ENCODE results near the gene VARS1.

Gene VARS1

DNA sequence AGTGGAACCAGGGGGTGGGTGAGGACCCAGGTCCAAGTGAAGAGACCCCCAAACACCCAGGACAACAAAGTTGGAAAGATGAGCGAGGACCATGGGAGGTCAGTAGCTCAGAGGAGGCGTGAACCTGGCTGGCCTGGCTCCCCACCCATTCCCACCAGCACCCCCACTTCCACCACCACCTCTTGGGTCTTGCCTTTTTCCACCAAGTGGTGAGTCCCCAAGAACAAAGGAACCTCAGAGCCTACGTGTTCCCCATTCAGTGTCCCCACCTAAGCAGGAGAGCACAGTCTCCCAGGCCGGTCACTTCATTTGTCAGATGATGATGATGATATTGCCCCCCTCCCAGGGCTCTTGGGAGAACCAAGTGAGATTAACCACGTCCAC is 17.9 kb downstream of the VARS1 start:
- Histone ChIP-seq H3K79me2 (ENCODE audit: low read length) (no peaks in the 10 kb centered on the region), H3K27ac (ENCODE audit: low read length) (no peak overlapping the region), H3K4me1 (ENCODE audit: low read length) (peaks cover 7% of the 10 kb centered on the region), H2AFZ (ENCODE audit: low read depth, low read length) (no peak overlapping the region), H3K4me2 (ENCODE audit: low read length) (no peak overlapping the region), H3K9me3 (ENCODE audit: insufficient read depth, low read length) (no peaks in the 10 kb centered on the region), H3K36me3 (replicated peaks; ENCODE audit: low read depth, low read length) (peaks cover 10% of the 10 kb centered on the region), H3K4me3 (ENCODE audit: low read length) (no peak overlapping the region), H3K27me3 (ENCODE audit: low read depth, low read length) (no peaks in the 10 kb centered on the region), H4K20me1 (ENCODE audit: insufficient read depth, low read length) (no peaks in the 10 kb centered on the region), H3K9ac (ENCODE audit: low read length) (no peak overlapping the region)
- TF ChIP-seq CTCF (IDR thresholded peaks at IDR 0.05; ENCODE audit: low read depth, low read length) (no peak), EZH2phosphoT487 (IDR thresholded peaks at IDR 0.05; ENCODE audit: low read depth) (no peak)

DNA sequence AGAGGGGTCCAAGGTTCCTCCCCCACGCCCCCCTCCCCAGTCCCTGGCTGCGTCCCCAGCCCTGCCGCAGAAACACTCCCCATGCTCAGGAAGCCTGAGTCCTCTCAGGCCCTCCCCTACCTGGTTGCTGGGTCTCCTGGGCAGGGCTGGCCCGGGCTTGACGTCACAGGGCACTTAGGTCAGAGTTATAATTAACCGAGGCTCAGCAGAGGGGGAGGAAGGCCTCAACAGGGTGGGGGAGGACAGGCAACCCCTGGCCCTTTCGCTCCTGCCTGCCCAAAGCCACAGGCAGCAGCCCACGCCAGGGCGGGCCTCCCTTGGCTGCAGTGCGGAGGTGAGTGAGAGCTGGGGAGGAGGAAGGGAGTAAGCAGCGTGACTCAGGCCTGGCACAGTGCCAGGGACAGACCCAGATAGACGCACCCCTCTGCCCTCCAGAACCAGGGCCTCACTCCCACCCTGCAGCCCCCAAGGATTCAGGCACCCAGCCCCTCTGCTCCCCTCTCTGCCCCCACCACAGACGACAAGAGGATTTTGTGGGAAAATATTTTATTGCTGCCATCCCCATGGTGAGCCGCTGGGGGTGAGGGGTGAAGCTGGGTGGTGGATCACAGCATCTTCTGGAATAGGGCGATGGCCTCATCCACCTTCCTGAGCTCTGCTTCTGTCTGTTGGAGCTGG is 18.4 kb downstream of the VARS1 start, which contains the start of gene VWA7:
Gene VWA7 (minus strand): TSS at position 340 of the 678 bp plus-strand sequence. CDS start 549 bp downstream, outside the sequence.
- Histone ChIP-seq H4K20me1 (ENCODE audit: insufficient read depth, low read length) (no peaks in the 10 kb centered on the region), H3K9me3 (ENCODE audit: insufficient read depth, low read length) (no peaks in the 10 kb centered on the region), H3K27ac (ENCODE audit: low read length) (no peak within 1 kb of the TSS), H3K4me1 (ENCODE audit: low read length) (peaks cover 7% of the 10 kb centered on the region), H3K79me2 (ENCODE audit: low read length) (no peaks in the 10 kb centered on the region), H3K4me2 (ENCODE audit: low read length) (0 out of 2 replicates have a peak within 1 kb of the TSS, but pooled peaks have one; percentile 11), H3K36me3 (replicated peaks; ENCODE audit: low read depth, low read length) (peaks cover 9% of the 10 kb centered on the region), H3K9ac (ENCODE audit: low read length) (no peak within 1 kb of the TSS), H2AFZ (ENCODE audit: low read depth, low read length) (no peak within 1 kb of the TSS), H3K27me3 (ENCODE audit: low read depth, low read length) (no peaks in the 10 kb centered on the region), H3K4me3 (ENCODE audit: low read length) (no peak within 1 kb of the TSS)
- TF ChIP-seq CTCF (IDR thresholded peaks at IDR 0.05; ENCODE audit: low read depth, low read length) (no peak), EZH2phosphoT487 (IDR thresholded peaks at IDR 0.05; ENCODE audit: low read depth) (no peak)

DNA sequence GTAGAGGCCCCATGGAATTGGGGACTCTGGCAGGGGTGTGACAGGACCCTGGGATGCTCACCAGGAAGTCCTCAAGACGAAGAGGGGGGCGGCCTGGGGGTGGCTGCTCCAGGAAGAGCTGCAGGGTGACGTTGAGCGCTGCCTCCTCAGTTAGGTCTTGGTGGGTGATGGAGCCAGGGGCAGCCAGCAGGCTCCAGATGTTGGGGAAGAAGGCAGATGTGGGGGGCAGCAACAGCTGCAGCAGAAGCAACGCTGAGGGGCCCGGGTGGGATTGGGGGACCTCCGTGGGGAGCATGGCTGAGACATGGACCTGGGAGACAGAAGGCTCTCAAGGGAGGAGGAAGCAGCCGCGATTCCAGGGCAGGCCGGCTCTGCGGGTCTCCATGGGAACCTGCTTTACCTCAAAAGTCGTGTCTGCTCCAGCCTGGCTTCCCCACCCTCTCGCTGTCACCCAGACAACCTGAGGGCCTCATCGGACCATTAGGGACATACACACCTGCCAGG is 19.0 kb downstream of the VARS1 start:
- H3K9ac ChIP-seq (ENCODE audit: low read length): no peak overlapping the region
- no peak overlapping the region for H3K4me2 ChIP-seq (ENCODE audit: low read length)
- peaks cover 7% of the 10 kb centered on the region for H3K4me1 ChIP-seq (ENCODE audit: low read length)
- no peak overlapping the region for H3K27ac ChIP-seq (ENCODE audit: low read length)
- H3K79me2 ChIP-seq (ENCODE audit: low read length): no peaks in the 10 kb centered on the region
- no peak overlapping the region for H3K4me3 ChIP-seq (ENCODE audit: low read length)
- H3K9me3 ChIP-seq (ENCODE audit: insufficient read depth, low read length): no peaks in the 10 kb centered on the region
- H2AFZ ChIP-seq (ENCODE audit: low read depth, low read length): no peak overlapping the region
- H3K27me3 ChIP-seq (ENCODE audit: low read depth, low read length): no peaks in the 10 kb centered on the region
- peaks cover 7% of the 10 kb centered on the region for H3K36me3 ChIP-seq (replicated peaks; ENCODE audit: low read depth, low read length)
- TF ChIP-seq EZH2phosphoT487 (IDR thresholded peaks at IDR 0.05; ENCODE audit: low read depth): no peak
- no peak for TF ChIP-seq CTCF (IDR thresholded peaks at IDR 0.05; ENCODE audit: low read depth, low read length)
- H4K20me1 ChIP-seq (ENCODE audit: insufficient read depth, low read length): no peaks in the 10 kb centered on the region

DNA sequence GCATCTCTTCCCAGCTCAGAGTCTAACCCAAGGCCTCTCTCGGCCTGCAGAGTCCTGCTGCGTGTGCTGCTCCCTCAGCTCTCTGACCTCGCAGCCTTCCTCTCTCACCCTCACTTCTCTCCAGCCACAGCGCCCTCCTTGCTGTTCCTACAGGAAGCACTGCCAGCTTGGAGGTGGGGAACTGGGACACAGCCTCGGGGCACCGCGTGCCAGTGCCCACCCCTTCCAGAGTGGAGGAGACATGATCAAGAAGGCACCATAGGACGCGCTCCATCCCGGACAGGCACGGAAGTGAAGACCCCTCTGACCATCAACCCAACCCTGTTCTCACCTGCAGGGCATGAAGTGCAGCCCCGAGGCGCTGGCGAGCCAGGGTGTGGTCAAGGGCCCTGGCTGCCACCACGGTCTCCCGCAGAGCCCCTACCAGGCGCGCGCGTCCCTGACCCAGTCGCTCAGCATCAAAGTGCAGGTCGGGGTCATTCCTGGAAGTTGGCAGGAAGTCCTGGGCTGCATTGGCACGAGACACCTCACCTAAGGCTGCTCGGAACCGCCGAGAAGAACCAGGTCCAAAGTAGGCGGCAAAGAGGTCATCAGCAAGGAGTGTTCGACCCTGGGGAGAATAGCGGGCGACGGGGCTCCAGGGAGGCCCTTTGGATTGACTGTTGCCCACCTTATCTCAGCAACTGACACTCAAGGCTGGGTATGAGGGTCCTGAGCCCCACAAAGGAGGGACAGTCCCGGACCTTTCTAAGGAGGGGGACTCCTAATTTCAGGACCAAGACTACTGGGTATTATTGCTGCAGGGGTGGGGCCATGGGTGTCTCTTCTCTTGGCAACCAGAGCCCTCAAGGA is 19.7 kb downstream of the VARS1 start:
- peaks cover 7% of the 10 kb centered on the region for H3K4me1 ChIP-seq (ENCODE audit: low read length)
- no peaks in the 10 kb centered on the region for H3K9me3 ChIP-seq (ENCODE audit: insufficient read depth, low read length)
- H3K27me3 ChIP-seq (ENCODE audit: low read depth, low read length): no peaks in the 10 kb centered on the region
- H3K9ac ChIP-seq (ENCODE audit: low read length): no peak overlapping the region
- no peak for TF ChIP-seq CTCF (IDR thresholded peaks at IDR 0.05; ENCODE audit: low read depth, low read length)
- no peak for TF ChIP-seq EZH2phosphoT487 (IDR thresholded peaks at IDR 0.05; ENCODE audit: low read depth)
- H3K4me3 ChIP-seq (ENCODE audit: low read length): no peak overlapping the region
- H3K4me2 ChIP-seq (ENCODE audit: low read length): no peak overlapping the region
- H4K20me1 ChIP-seq (ENCODE audit: insufficient read depth, low read length): no peaks in the 10 kb centered on the region
- H2AFZ ChIP-seq (ENCODE audit: low read depth, low read length): no peak overlapping the region
- no peak overlapping the region for H3K27ac ChIP-seq (ENCODE audit: low read length)
- H3K79me2 ChIP-seq (ENCODE audit: low read length): no peaks in the 10 kb centered on the region
- peaks cover 6% of the 10 kb centered on the region for H3K36me3 ChIP-seq (replicated peaks; ENCODE audit: low read depth, low read length)
